Activated CD4-positive, CD25-positive, alpha-beta regulatory T cell treated with anti-CD3 and anti-CD28 coated beads, Interleukin-2, amount 50 U/mL, for 24 hours (primary cell): ENCODE data around the gene CD27.
"Not testable (repeated sequence)": the region's sequence is repeated elsewhere in the genome, so short reads cannot be mapped to it uniquely, and the experiment has no call there.

Experiments
- ATAC-seq, 2 donors: fragments of 150-1000 bp; cut with Tn5 transposase; one replicate each; pipeline ENCODE4 v1.10.0; 2021; ENCODE audit warnings: mild to moderate bottlenecking in 1 of 2, moderate library complexity in 1 of 2

The CD27 gene

GRCh38 chr12:6489449-6489848 lies 44.7 kb downstream of the CD27 start:
- ATAC-seq: no peak

GRCh38 chr12:6490673-6491072 lies 45.9 kb downstream of the CD27 start:
- not testable (repeated sequence) for ATAC-seq

GRCh38 chr12:6492838-6493496 lies 48.2 kb downstream of the CD27 start, which contains the start of gene MRPL51:
Gene MRPL51, minus strand, starts transcription at chr12:6493262. Its CDS starts 126 bp downstream, at chr12:6493136.
- ATAC-seq: peak; percentile 81 to 86

GRCh38 chr12:6493497-6494257 lies 48.9 kb downstream of the CD27 start, which contains the start of gene NCAPD2:
Gene NCAPD2, plus strand, starts transcription at chr12:6494102. Its CDS starts 997 bp downstream, at chr12:6495099.
- peak; percentile 89 to 92 for ATAC-seq

GRCh38 chr12:6494258-6494743 lies 49.5 kb downstream of the CD27 start:
- peak in 1 of 2 donors; percentile 29 for ATAC-seq

- no peak for ATAC-seq
Measured at GRCh38 chr12:6494968-6495367, 50.2 kb downstream of the CD27 start.

- not testable (repeated sequence) for ATAC-seq
Measured at GRCh38 chr12:6497291-6497690, 52.5 kb downstream of the CD27 start.

GRCh38 chr12:6500466-6500865 lies 55.7 kb downstream of the CD27 start:
- no peak for ATAC-seq
